NB4 (cell line): ENCODE measurements around the gene SSBP3.

Source experiments
- CTCF ChIP-seq: IDR thresholded peaks from one replicate; pipeline ENCODE4 v1.5.1; 2012; ENCODE audit warnings: low read depth, low read length
- MYC ChIP-seq: IDR thresholded peaks from 2 replicates; pipeline ENCODE4 v1.6.1; 2011; ENCODE audit warnings: low read depth, low read length
- POLR2A ChIP-seq: IDR thresholded peaks from 2 replicates; pipeline ENCODE4 v1.6.1; 2011; ENCODE audit warnings: mild to moderate bottlenecking; ENCODE audit not compliant: insufficient read length; ENCODE audit errors: extremely low read depth

GRCh38 chr1:54245501-54245900 lies 160.7 kb downstream of the SSBP3 start:
- TF ChIP-seq CTCF (no peak), MYC (no peak), POLR2A (no peak)
